ENCODE data around the gene TMEM143.

- TF ChIP-seq CTCF (IDR thresholded peaks at IDR 0.05; ENCODE audit: low read depth, low read length): no peak
- no peak for TF ChIP-seq POLR2A (IDR thresholded peaks at IDR 0.05; ENCODE audit: extremely low read depth, insufficient read length)
- TF ChIP-seq MAX (IDR thresholded peaks at IDR 0.05; ENCODE audit: low read depth, low read length): no peak
- no peak for TF ChIP-seq MYC (IDR thresholded peaks at IDR 0.05; ENCODE audit: low read depth, low read length)
Observed at GRCh38 chr19:48353677-48354076, 10.1 kb downstream of the TMEM143 start.
